Astrocyte (in vitro differentiated cells and primary cell): ENCODE measurements around the gene TNFRSF25. TPM values are rescaled to one million over a fixed set of nuclear protein-coding genes. Genes with fewer than 3 reads are reported as not detected.

Experiments used
- DNase-seq: peaks from one replicate; pipeline ENCODE4 v3.0.0-alpha.2; 2010; ENCODE audit warnings: low read depth
- FAIRE-seq: peaks from 2 replicates; lab custom pipeline; 2011; peaks lifted over from hg19 to GRCh38; lab: Jason Lieb, UNC
- H2AFZ ChIP-seq: 2 replicates; pipeline ENCODE4 v1.6.0; 2012; ENCODE audit warnings: low read depth, low read length, inconsistent platforms
- H3K27ac ChIP-seq: 2 replicates; pipeline ENCODE4 v1.5.1; 2011; ENCODE audit warnings: low read depth, low read length, inconsistent platforms
- H3K27me3 ChIP-seq: 2 replicates; pipeline ENCODE4 v1.6.0; 2011; ENCODE audit warnings: low read length, inconsistent platforms; ENCODE audit not compliant: insufficient read depth
- H3K36me3 ChIP-seq: 2 replicates; pipeline ENCODE4 v1.5.1; 2011; ENCODE audit warnings: low read length, inconsistent platforms; ENCODE audit not compliant: insufficient read depth
- H3K4me1 ChIP-seq: 2 replicates; pipeline ENCODE4 v1.5.1; 2011; ENCODE audit warnings: low read length, inconsistent platforms; ENCODE audit not compliant: insufficient read depth
- H3K4me2 ChIP-seq: 2 replicates; pipeline ENCODE4 v1.6.0; 2012; ENCODE audit warnings: low read length, inconsistent platforms
- H3K4me3 ChIP-seq: 2 replicates; pipeline ENCODE4 v1.5.1; 2011; ENCODE audit warnings: low read depth, mild to moderate bottlenecking, low read length, inconsistent platforms; ENCODE audit not compliant: insufficient read depth
- H3K79me2 ChIP-seq: 2 replicates; pipeline ENCODE4 v1.6.0; 2012; ENCODE audit warnings: mild to moderate bottlenecking, low read length, inconsistent platforms; ENCODE audit not compliant: insufficient read depth
- H3K9ac ChIP-seq: 2 replicates; pipeline ENCODE4 v1.6.0; 2012; ENCODE audit warnings: mild to moderate bottlenecking, low read length, inconsistent platforms
- H3K9me3 ChIP-seq: 2 replicates; pipeline ENCODE4 v1.5.1; 2012; ENCODE audit warnings: low read depth, mild to moderate bottlenecking, low read length, inconsistent platforms; ENCODE audit not compliant: insufficient read depth
- H4K20me1 ChIP-seq: 2 replicates; pipeline ENCODE4 v1.6.0; 2012; ENCODE audit warnings: low read length, inconsistent platforms; ENCODE audit not compliant: insufficient read depth
- H3K27ac Mint-ChIP-seq: one replicate; pipeline ENCODE4 v1.8.0; 2021; ENCODE audit warnings: mild to moderate bottlenecking, mixed read lengths; ENCODE audit not compliant: unreplicated experiment
- H3K27me3 Mint-ChIP-seq: one replicate; pipeline ENCODE4 v1.8.0; 2021; ENCODE audit warnings: low read depth, mixed read lengths; ENCODE audit not compliant: unreplicated experiment
- H3K36me3 Mint-ChIP-seq: one replicate; pipeline ENCODE4 v1.8.0; 2021; ENCODE audit warnings: low read depth, mixed read lengths; ENCODE audit not compliant: unreplicated experiment
- H3K4me1 Mint-ChIP-seq: one replicate; pipeline ENCODE4 v1.8.0; 2021; ENCODE audit warnings: low read depth, mixed read lengths; ENCODE audit not compliant: unreplicated experiment
- H3K4me3 Mint-ChIP-seq: one replicate; pipeline ENCODE4 v1.8.0; 2021; ENCODE audit warnings: mild to moderate bottlenecking, moderate library complexity, mixed read lengths; ENCODE audit not compliant: unreplicated experiment
- H3K9me3 Mint-ChIP-seq: one replicate; pipeline ENCODE4 v1.8.0; 2021; ENCODE audit warnings: mild to moderate bottlenecking, mixed read lengths; ENCODE audit not compliant: unreplicated experiment
- CTCF ChIP-seq: IDR thresholded peaks from 2 replicates; pipeline ENCODE4 v1.5.1; 2011; ENCODE audit warnings: low read depth, mild to moderate bottlenecking, inconsistent platforms, low read length, moderate library complexity; ENCODE audit not compliant: insufficient read depth
- EZH2 ChIP-seq: IDR thresholded peaks from 2 replicates; pipeline ENCODE4 v1.6.1; 2012; ENCODE audit warnings: mild to moderate bottlenecking, low read length, inconsistent platforms; ENCODE audit not compliant: insufficient read depth
- total RNA-seq: library from RNA; stranded (reverse); gene quantifications from 2 replicates; pipeline ENCODE4 v1.2.1, GENCODE V29; 2021

TNFRSF25 gene
- total RNA-seq, 1 donor from 2014 or later, result 18.8 TPM

DNA sequence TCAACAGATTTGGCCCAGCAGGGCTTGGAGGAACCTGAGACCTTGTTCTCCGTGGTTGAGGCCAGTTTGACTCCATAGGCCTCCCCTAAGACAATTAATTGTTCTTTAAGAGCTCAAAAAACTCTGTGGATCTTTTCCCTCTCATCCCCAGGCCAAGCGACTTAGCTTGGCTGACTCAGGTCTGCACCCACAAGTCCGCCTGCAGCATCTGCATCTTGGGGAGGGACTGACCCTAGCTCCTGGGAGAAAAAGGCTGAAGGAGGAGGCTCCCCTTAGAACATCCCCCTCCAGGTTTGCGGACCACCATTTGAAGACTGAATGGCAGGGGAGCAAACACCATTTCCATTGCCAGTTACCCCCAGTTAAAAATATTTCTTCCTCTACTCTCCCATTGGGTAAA lies 44.7 kb downstream of the TNFRSF25 start:
- no peak overlapping the region for H3K9ac ChIP-seq
- H3K27ac ChIP-seq, result no peak overlapping the region
- H3K4me2 ChIP-seq, result no peak overlapping the region
- no peak for FAIRE-seq
- no peak overlapping the region for H3K4me3 ChIP-seq
- no peaks in the 10 kb centered on the region for H4K20me1 ChIP-seq
- no peaks in the 10 kb centered on the region for H3K36me3 ChIP-seq
- peaks cover 73% of the 10 kb centered on the region for H3K27me3 ChIP-seq
- no peaks in the 10 kb centered on the region for H3K79me2 ChIP-seq
- no peak for DNase-seq
- H3K36me3 Mint-ChIP-seq, result peaks cover 2% of the 10 kb centered on the region
- TF ChIP-seq CTCF (no peak), EZH2 (no peak)
- H3K4me1 ChIP-seq, result peaks cover 22% of the 10 kb centered on the region
- no peaks in the 10 kb centered on the region for H3K4me1 Mint-ChIP-seq
- no peak overlapping the region for H3K4me3 Mint-ChIP-seq
- H2AFZ ChIP-seq, result no peak overlapping the region
- H3K27ac Mint-ChIP-seq, result peak overlapping the region; percentile 34
- H3K27me3 Mint-ChIP-seq, result peaks cover 61% of the 10 kb centered on the region
- H3K9me3 ChIP-seq, result no peaks in the 10 kb centered on the region
- no peaks in the 10 kb centered on the region for H3K9me3 Mint-ChIP-seq

DNA sequence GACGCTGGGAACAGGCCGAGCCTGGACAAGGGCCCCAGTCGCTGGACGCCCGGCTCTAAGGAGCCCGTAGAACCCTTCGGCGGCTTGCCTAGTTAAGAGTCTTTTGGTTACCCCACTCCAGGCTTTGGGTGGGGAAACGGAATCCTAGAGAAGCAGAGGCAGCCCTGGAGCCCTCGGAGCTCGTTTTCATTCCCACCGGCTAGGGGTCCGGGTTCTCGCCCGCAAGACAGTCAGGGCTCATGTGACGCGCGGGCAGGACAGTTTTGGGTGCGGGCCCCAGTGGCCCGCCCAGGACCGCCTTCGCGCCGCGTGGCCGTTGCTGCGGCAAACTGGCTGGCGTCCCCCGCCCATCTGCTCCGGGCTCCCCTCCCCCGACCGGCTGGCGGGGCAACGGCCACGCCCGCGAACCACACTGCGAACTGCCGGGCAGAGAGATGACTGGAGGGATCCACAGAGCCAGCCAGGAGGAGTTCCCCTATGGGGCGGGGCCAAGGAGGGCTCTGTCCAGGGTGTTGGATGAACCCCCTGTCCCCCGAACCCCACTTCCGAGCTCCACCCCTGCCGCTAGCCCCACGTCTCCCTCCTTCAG lies 45.4 kb downstream of the TNFRSF25 start:
- Histone ChIP-seq H3K4me1 (peaks cover 22% of the 10 kb centered on the region), H3K9me3 (no peaks in the 10 kb centered on the region), H3K4me2 (peak overlapping the region; percentile 70), H3K27ac (no peak overlapping the region), H3K27me3 (peaks cover 72% of the 10 kb centered on the region), H3K79me2 (no peaks in the 10 kb centered on the region), H2AFZ (no peak overlapping the region), H3K36me3 (no peaks in the 10 kb centered on the region), H3K4me3 (no peak overlapping the region), H3K9ac (no peak overlapping the region), H4K20me1 (no peaks in the 10 kb centered on the region)
- Mint-ChIP-seq H3K9me3 (peaks cover 4% of the 10 kb centered on the region), H3K27me3 (peaks cover 59% of the 10 kb centered on the region), H3K4me1 (no peaks in the 10 kb centered on the region), H3K4me3 (no peak overlapping the region), H3K27ac (peak overlapping the region; percentile 77), H3K36me3 (peaks cover 5% of the 10 kb centered on the region)
- FAIRE-seq, result no peak
- peak; percentile 62 for TF ChIP-seq EZH2
- TF ChIP-seq CTCF, result no peak
- DNase-seq, result no peak

GRCh38 chr1:6419804-6420453 lies 46.0 kb downstream of the TNFRSF25 start, which contains the start of gene HES2:
HES2 (minus strand) TSS chr1:6419919; CDS start chr1:6419820, 99 bp downstream.
- H3K9me3 Mint-ChIP-seq, result peaks cover 4% of the 10 kb centered on the region
- H3K4me1 ChIP-seq, result peaks cover 22% of the 10 kb centered on the region
- FAIRE-seq (no peak), DNase-seq (no peak)
- no peak within 1 kb of the TSS for H3K4me3 Mint-ChIP-seq
- no peaks in the 10 kb centered on the region for H4K20me1 ChIP-seq
- H3K9me3 ChIP-seq, result no peaks in the 10 kb centered on the region
- H2AFZ ChIP-seq, result peak within 1 kb of the TSS; percentile 34
- no peak within 1 kb of the TSS for H3K27ac Mint-ChIP-seq
- no peaks in the 10 kb centered on the region for H3K36me3 ChIP-seq
- H3K27me3 ChIP-seq, result peaks cover 70% of the 10 kb centered on the region
- peaks cover 59% of the 10 kb centered on the region for H3K27me3 Mint-ChIP-seq
- H3K27ac ChIP-seq, result no peak within 1 kb of the TSS
- TF ChIP-seq CTCF (no peak), EZH2 (peak; percentile 97)
- no peak within 1 kb of the TSS for H3K4me3 ChIP-seq
- H3K79me2 ChIP-seq, result no peaks in the 10 kb centered on the region
- H3K9ac ChIP-seq, result no peak within 1 kb of the TSS
- no peaks in the 10 kb centered on the region for H3K4me1 Mint-ChIP-seq
- H3K4me2 ChIP-seq, result peak within 1 kb of the TSS; percentile 70
- peaks cover 5% of the 10 kb centered on the region for H3K36me3 Mint-ChIP-seq
